Neural cell (in vitro differentiated cells): ENCODE measurements around the gene USP20. TPM values are rescaled to one million over a fixed set of nuclear protein-coding genes. Genes with fewer than 3 reads are reported as not detected.

Source experiments
- H2AFZ ChIP-seq: fragments of 200-600, 300-800 bp; sonication (generic), shearing (Covaris generic); 2 replicates; pipeline ENCODE4 v1.6.0; 2014; ENCODE audit warnings: low read depth, mild to moderate bottlenecking, antibody characterized with exemption, low read length, moderate library complexity
- H3F3A ChIP-seq: fragments of 200-600 bp; shearing (Covaris generic); 2 replicates; pipeline ENCODE4 v1.6.1; 2016; ENCODE audit warnings: mild to moderate bottlenecking, moderate library complexity, mixed read lengths, antibody characterized with exemption, low read length; ENCODE audit not compliant: insufficient read depth, poor library complexity, severe bottlenecking
- H3K27ac ChIP-seq: fragments of 200-600, 300-800 bp; sonication (generic), shearing (Covaris generic); 2 replicates; pipeline ENCODE4 v1.5.1; 2014; ENCODE audit warnings: mild to moderate bottlenecking, low read length, moderate library complexity
- H3K27me3 ChIP-seq: fragments of 300-800, 200-600 bp; sonication (generic), shearing (Covaris generic); 2 replicates; pipeline ENCODE4 v1.6.0; 2014; ENCODE audit warnings: mild to moderate bottlenecking, low read depth, low read length, moderate library complexity; ENCODE audit not compliant: insufficient read depth
- H3K36me3 ChIP-seq: fragments of 300-800, 200-600 bp; sonication (generic), shearing (Covaris generic); 2 replicates; pipeline ENCODE4 v1.5.1; 2014; ENCODE audit warnings: mild to moderate bottlenecking, antibody characterized with exemption, low read length, moderate library complexity; ENCODE audit not compliant: insufficient read depth
- H3K4me2 ChIP-seq: fragments of 300-800, 200-600 bp; sonication (generic), shearing (Covaris generic); 2 replicates; pipeline ENCODE4 v1.6.0; 2014; ENCODE audit warnings: mild to moderate bottlenecking, low read length
- H3K4me3 ChIP-seq: fragments of 300-800, 200-600 bp; sonication (generic), shearing (Covaris generic); 2 replicates; pipeline ENCODE4 v1.5.1; 2014; ENCODE audit warnings: mild to moderate bottlenecking, low read length, moderate library complexity
- H3K79me2 ChIP-seq: fragments of 200-600 bp; shearing (Covaris generic); replicated peaks from 2 replicates; pipeline ENCODE4 v1.6.0; 2014; ENCODE audit warnings: mild to moderate bottlenecking, low read length, moderate library complexity; ENCODE audit not compliant: insufficient read depth
- H3K9ac ChIP-seq: fragments of 300-800, 200-600 bp; sonication (generic), shearing (Covaris generic); 2 replicates; pipeline ENCODE4 v1.6.1; 2016; ENCODE audit warnings: mild to moderate bottlenecking, low read length, mixed read lengths
- H3K9me2 ChIP-seq: fragments of 200-600 bp; shearing (Covaris generic); 2 replicates; pipeline ENCODE4 v1.6.1; 2016; ENCODE audit warnings: mild to moderate bottlenecking, low read length, mixed read lengths; ENCODE audit not compliant: insufficient read depth
- H3K9me3 ChIP-seq: fragments of 200-600, 300-800 bp; sonication (generic), shearing (Covaris generic); 2 replicates; pipeline ENCODE4 v1.6.1; 2016; ENCODE audit warnings: mild to moderate bottlenecking, mixed run types, low read length, moderate library complexity, mixed read lengths
- H4K20me1 ChIP-seq: fragments of 200-600 bp; shearing (Covaris generic); 2 replicates; pipeline ENCODE4 v1.6.1; 2016; ENCODE audit warnings: mild to moderate bottlenecking, mixed run types; ENCODE audit not compliant: insufficient read depth
- EP300 ChIP-seq: fragments of 450-650 bp; conservative IDR thresholded peaks from 2 replicates; pipeline ENCODE4 v1.6.1; 2014; ENCODE audit warnings: antibody characterized with exemption, mild to moderate bottlenecking, moderate library complexity; ENCODE audit not compliant: poor library complexity, severe bottlenecking
- EZH2 ChIP-seq: fragments of 200-600, 300-800 bp; shearing (Covaris generic), sonication (generic); IDR thresholded peaks from 2 replicates; pipeline ENCODE4 v1.6.1; 2014; ENCODE audit warnings: antibody characterized with exemption, low read length, borderline replicate concordance, mild to moderate bottlenecking; ENCODE audit not compliant: insufficient read depth, poor library complexity, severe bottlenecking
- MXI1 ChIP-seq: fragments of 450-650 bp; conservative IDR thresholded peaks from 2 replicates; pipeline ENCODE4 v1.6.1; 2014; ENCODE audit warnings: antibody characterized with exemption, mild to moderate bottlenecking; ENCODE audit not compliant: poor library complexity, severe bottlenecking
- POLR2AphosphoS5 ChIP-seq: IDR thresholded peaks from 2 replicates; pipeline ENCODE4 v1.6.1; 2012
- RAD21 ChIP-seq: fragments of 450-650 bp; conservative IDR thresholded peaks from 2 replicates; pipeline ENCODE4 v1.6.1; 2014; ENCODE audit warnings: antibody characterized with exemption, mild to moderate bottlenecking, moderate library complexity
- SMC3 ChIP-seq: fragments of 450-650 bp; conservative IDR thresholded peaks from 2 replicates; pipeline ENCODE4 v1.6.1; 2014; ENCODE audit warnings: antibody characterized with exemption, mild to moderate bottlenecking, moderate library complexity; ENCODE audit not compliant: poor library complexity
- TAF1 ChIP-seq: IDR thresholded peaks from 2 replicates; pipeline ENCODE4 v1.6.1; 2012; ENCODE audit warnings: low read depth
- polyA plus RNA-seq: library from polyadenylated mRNA; depleted of rRNA; stranded (reverse); fragments of >200 nt; gene quantifications from 2 replicates; pipeline ENCODE4 v1.2.3, GENCODE V29; 2014
- TF ChIP-seq, protein P1 (sequence below): fragments of 450-650 bp; IDR thresholded peaks from 2 replicates; pipeline ENCODE4 v1.5.1; 2014; ENCODE audit warnings: antibody characterized with exemption, mild to moderate bottlenecking, moderate library complexity; ENCODE audit not compliant: poor library complexity, severe bottlenecking

USP20 gene
- polyA plus RNA-seq, 1 donor from 2014 or later = 39.8 TPM

- no peak overlapping the region for H3K27ac ChIP-seq
Measured at GRCh38 chr9:129898185-129898584, 62.9 kb downstream of the USP20 start.

DNA sequence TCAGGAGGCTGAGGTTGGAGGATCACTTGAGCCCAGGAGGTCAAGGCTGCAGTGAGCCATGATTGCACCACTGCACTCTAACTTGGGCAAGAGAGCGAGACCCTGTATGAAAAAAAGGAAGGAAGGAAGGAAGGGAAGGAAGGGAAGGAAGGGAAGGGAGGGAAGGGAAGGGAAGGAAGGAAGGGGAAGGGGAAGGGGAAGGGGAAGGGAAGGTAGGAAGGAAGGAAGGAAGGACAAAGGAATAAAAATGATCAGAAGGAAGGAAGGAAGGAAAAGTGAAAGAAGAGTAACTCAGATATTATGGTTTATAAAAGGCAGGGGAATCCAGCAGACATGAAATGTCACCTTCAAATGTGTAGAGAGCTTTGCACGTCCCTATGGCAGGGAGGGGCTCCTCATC is 64.4 kb downstream of the USP20 start:
- Histone ChIP-seq H2AFZ (no peak overlapping the region), H3F3A (no peaks in the 10 kb centered on the region), H3K9me3 (no peaks in the 10 kb centered on the region), H3K9ac (no peak overlapping the region), H3K27me3 (no peaks in the 10 kb centered on the region), H3K36me3 (peaks cover 6% of the 10 kb centered on the region), H3K79me2 (no peaks in the 10 kb centered on the region), H3K27ac (no peak overlapping the region), H3K4me3 (no peak overlapping the region), H3K9me2 (no peaks in the 10 kb centered on the region), H4K20me1 (no peaks in the 10 kb centered on the region), H3K4me2 (no peak overlapping the region)
- TF ChIP-seq RAD21 = no peak
- no peak for TF ChIP-seq TAF1
- no peak for TF ChIP-seq POLR2AphosphoS5
- TF ChIP-seq MXI1 = no peak

More at GRCh38 chr9:129898185-129898584, 62.9 kb downstream of the USP20 start:
- H3K4me2 ChIP-seq = no peak overlapping the region
- H3K9ac ChIP-seq = no peak overlapping the region
- H3K4me3 ChIP-seq = no peak overlapping the region
- no peaks in the 10 kb centered on the region for H3F3A ChIP-seq
- TF ChIP-seq EP300 (no peak), EZH2 (no peak), POLR2AphosphoS5 (no peak)
- H3K9me2 ChIP-seq = no peaks in the 10 kb centered on the region
- no peaks in the 10 kb centered on the region for H3K9me3 ChIP-seq
- H2AFZ ChIP-seq = no peak overlapping the region
- peaks cover 6% of the 10 kb centered on the region for H3K36me3 ChIP-seq
- H3K27me3 ChIP-seq = no peaks in the 10 kb centered on the region
- no peaks in the 10 kb centered on the region for H3K79me2 ChIP-seq
- no peaks in the 10 kb centered on the region for H4K20me1 ChIP-seq

DNA sequence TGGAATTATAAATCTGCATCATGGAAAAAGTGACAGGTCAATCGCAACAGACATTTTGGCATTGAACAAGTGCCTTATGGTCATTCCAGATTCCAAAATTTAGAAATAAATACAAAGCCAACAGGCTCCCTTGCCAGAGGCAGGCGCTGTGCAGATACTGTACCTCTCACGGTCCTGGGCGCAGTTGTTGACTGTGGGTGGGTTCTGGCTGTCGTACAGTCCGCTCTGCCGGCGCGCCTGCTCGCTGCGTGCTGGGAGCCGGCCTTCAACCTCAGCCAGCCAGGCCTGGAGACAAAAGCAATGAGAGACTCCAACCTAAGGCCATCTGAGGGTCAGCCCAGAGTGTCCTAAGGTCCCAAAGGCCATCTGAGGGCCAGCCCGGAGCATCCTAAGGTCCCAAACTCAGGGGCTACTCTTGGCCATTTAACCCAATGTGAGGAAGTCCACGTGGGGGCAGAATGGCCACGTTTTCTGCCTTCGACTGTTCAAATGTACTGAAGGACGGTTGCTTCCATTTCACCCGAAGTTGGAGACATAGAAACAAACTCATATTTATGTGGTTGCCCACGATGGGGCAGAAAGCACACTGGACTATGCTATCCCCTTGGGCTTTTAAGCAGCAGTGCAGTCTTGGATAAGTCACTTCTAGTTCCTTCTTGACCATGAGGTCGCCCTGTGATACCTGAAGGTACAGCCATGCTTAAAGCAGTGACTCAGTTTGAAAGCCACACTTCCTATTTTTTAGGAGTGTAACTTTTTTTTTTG is 65.2 kb downstream of the USP20 start:
- Histone ChIP-seq H3K4me3 (no peak overlapping the region), H3K9me2 (no peaks in the 10 kb centered on the region), H3K9ac (no peak overlapping the region), H3F3A (no peaks in the 10 kb centered on the region), H3K79me2 (no peaks in the 10 kb centered on the region), H3K36me3 (peaks cover under 1% of the 10 kb centered on the region), H2AFZ (no peak overlapping the region), H3K27me3 (no peaks in the 10 kb centered on the region), H3K27ac (no peak overlapping the region), H4K20me1 (no peaks in the 10 kb centered on the region), H3K9me3 (no peaks in the 10 kb centered on the region), H3K4me2 (no peak overlapping the region)
- TF ChIP-seq EZH2 (no peak), RAD21 (no peak), MXI1 (no peak), SMC3 (no peak), POLR2AphosphoS5 (no peak), EP300 (no peak), TAF1 (no peak)
- TF ChIP-seq, protein P1, sequence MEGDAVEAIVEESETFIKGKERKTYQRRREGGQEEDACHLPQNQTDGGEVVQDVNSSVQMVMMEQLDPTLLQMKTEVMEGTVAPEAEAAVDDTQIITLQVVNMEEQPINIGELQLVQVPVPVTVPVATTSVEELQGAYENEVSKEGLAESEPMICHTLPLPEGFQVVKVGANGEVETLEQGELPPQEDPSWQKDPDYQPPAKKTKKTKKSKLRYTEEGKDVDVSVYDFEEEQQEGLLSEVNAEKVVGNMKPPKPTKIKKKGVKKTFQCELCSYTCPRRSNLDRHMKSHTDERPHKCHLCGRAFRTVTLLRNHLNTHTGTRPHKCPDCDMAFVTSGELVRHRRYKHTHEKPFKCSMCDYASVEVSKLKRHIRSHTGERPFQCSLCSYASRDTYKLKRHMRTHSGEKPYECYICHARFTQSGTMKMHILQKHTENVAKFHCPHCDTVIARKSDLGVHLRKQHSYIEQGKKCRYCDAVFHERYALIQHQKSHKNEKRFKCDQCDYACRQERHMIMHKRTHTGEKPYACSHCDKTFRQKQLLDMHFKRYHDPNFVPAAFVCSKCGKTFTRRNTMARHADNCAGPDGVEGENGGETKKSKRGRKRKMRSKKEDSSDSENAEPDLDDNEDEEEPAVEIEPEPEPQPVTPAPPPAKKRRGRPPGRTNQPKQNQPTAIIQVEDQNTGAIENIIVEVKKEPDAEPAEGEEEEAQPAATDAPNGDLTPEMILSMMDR = no peak
